Measurements from ENCODE around the gene GAL3ST2.
"Not testable (repeated sequence)": the region's sequence is repeated elsewhere in the genome, so short reads cannot be mapped to it uniquely, and the experiment has no call there.

GAL3ST2 gene

DNA sequence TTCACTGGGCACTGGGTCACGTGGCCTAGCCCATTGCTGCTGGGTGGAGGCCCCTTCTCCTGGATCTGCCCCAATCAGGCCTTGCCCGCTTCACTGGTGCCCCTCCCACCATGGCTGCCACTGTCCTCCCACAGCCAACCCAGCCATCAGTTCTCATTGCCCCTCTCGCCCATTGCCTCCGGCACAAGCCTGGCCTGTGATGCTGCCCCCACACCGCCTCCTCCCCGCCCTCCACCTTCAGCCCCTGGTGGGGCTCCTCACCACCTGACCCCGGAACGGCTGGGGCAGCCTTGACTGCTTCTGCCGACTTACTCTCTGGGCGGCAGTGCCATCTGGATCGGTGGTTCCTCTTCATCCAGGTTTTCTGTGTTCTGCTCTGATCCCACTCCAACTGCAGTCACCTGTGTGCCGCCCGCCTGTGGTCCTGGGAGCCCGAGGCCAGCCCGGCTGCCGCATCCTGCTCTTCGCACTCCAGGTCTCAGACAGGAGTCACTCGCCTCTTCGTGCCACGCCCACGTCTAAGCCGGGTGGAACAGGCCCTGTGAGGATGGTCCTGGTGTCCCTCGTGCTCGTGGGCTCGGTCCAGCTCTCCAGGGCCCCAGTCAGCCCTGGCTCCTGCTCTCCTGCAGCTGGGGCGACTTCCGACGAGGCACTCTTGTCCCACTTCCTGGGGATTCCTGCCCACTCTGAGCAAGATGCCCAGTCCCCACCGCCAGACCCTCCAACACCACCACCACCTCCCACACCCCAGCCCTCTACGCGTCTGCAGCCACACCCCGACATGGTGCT, 28.0 kb upstream of the GAL3ST2 start:
- no peak for DNase-seq

DNA sequence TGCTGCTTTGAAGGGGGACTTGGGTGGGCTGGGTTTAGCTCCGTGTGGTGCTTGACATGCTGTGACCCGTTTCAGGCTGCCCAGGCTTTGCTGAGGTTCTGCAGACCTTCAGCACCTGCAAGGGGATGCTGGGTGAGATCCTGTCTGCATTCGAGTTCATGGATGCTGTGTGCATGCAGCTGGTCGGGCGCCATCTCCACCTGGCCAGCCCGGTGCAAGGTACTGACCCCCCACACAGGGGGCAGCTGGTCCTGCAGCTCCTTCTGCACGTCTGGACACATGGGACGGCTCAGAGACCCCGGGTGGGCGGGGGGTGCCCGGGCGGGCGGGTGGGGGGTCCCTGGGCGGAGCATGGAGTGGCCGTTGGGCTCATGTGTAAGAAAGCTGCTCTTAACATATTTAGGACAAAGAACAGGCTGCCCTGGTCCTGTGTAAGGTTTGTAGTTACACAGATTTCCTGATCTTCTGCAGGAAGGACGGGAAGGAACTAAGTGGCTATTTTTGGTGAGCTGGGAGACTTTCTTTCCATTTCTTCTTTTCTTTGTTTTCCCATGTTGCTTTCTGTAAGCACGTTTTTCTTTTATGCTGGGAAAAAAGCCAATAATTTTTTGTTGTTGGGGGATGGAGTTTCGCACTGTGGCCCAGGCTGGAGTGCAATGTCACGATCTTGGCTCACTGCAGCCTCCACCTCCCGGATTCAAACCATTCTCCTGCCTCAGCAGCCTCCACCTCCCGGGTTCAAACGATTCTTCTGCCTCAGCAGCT, 26.4 kb upstream of the GAL3ST2 start:
- DNase-seq, result no peak

DNA sequence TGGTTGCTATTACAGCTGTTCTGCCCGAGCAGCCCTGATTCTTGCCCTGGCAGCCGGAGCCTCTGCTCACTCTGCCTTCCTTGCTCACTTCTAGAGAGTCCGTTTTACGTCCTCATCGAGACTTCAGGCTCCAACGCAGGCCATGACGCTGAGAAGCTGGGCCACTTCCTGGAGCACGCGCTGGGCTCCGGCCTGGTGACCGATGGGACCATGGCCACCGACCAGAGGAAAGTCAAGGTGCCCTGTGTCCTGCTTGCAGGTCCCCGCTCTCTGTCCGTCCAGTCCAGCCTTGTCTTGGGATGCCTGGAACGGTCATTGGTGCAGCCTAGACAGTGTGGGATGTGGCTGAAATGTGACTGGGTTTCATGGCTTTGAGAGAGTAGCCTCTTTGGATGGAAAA, 25.5 kb upstream of the GAL3ST2 start:
- DNase-seq, result no peak

DNA sequence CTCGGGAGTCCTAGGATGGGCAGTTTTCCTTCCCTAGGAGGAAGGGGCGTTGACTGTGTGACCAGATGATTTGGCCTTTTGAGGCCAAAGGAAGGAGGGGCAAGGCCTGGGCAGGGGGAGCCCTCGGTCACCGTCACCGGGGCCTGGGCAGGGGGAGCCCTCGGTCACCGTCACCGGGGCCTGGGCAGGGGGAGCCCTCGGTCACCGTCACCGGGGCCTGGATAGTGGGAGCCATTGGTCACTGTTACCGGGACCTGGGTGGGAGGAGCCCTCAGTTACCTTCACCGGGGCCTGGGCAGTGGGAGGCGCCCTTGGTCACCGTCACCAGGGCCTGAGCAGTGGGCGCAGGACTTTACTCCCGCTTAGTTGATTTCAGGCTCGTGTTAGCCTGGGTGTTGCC, 24.8 kb upstream of the GAL3ST2 start:
- no peak for DNase-seq

DNA sequence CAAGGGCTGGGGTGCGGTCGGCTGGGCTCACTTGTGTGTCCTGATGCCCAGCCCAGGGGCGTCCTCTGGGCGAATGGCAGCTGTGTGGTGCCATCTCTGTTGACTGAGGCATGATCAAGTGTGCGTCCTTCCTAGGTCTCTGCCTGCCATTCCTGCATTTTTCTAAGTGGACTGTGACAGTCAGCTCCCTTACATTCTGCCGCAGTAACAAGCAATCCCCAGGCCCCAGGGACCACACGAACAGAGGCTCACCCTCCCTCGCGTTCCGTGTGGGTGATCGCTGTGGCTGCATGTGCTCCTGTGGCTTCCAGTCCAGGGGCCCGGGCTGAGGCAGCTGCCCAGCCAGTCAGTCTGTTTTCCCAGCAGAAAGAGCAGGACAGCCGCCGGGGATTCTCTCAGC, 24.4 kb upstream of the GAL3ST2 start:
- no peak for DNase-seq

DNA sequence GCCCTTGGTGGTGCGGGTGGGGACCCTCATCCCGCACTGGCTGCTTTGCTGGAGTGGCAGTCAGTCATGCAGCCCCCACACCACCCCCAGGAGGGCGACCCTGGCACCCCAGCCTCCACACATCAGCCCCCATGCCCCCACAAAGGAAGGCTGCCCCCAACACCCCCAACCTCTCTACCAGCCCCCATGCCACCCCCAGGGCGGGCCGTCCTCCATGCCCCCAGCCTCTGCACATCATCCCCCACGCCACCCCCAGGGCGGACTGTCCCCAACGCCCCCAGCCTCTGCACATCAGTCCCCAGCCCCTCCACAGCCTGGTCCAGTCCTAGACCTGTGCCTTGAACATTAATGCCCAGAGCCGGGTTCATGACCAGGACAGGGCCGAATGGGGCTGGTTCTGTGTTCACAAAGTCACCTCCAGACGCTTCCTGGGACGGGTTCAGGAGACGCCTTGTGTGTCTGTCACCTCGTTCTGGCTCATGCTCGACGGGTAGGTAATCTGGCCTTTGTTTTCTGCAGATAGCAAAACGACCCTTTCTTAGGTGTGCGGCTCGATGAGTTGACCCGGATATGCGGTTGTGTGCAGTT, 23.8 kb upstream of the GAL3ST2 start:
- DNase-seq, result no peak

DNA sequence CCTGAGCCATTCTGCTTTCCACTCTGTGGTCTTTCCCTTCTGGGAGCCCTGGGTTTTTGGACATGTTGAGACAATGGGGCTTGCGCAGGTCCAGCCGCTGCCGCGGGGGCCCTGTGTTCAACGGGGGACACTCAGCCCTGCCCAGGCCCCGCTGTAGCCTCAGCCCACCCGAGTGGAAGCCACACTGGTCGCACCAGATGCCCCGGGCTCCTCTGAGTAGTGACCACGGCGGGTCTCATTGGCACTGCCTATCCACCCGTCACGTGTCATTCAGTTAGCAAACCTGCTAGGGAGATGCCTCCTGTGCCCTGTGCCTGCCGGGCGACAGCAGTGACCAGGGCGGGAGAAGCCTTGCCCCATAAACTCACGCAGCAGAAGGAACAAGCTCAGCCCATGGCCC, 23.1 kb upstream of the GAL3ST2 start:
- no peak for DNase-seq

DNA sequence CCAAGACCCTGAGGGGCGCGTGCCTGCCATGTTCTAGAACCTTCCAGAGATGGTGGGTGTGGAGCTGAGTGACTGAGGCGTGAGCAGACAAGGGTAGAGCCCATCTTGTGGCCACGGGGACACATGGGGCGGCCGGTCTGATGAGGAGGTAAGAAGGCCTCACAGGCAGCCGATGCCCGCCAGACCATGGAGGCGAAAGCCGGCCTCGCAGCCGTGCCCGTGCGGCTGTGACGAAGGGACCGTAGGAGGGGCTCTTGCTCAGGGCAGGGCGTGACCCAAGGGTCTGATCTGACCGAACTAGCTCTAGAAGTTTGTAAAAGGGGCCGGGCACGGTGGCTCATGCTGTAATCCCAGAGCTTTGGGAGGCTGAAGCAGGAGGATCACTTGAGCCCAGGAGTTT, 22.6 kb upstream of the GAL3ST2 start:
- DNase-seq, result no peak

DNA sequence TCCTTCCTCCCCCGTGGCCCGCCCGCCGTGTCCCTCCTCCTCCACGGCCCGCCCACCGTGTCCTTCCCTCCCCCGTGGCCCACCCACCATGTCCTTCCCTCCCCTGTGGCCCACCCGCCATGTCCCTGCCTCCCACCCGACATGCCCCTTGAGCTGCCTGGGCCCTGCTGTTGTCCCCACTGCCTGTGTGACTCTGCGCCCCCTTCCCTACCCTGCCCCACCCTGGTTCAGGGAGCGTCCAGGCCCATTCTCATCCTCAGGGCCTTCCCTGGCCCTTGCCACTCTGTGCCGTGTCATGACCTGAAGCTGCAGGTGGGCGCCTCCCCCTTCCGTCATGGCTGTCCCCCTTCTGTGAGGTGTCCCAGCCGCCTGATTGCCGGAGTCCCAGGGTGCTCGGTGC, 21.5 kb upstream of the GAL3ST2 start:
- DNase-seq, result no peak

DNA sequence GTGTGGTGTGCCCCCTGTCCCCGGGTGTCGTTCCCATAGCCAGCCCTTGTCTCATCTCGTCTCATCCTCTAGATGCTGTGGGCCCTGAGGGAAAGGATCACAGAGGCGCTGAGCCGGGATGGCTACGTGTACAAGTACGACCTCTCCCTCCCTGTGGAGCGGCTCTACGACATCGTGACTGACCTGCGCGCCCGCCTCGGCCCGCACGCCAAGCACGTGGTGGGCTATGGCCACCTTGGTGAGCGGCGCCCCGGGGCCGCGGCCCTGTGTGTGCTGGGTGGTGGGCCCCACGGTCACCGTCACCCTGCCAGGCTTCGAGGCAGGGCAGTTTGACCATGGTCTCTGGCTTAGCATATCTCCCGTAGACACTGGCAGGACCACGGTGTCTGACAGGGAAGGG, 20.8 kb upstream of the GAL3ST2 start:
- DNase-seq, result no peak

DNA sequence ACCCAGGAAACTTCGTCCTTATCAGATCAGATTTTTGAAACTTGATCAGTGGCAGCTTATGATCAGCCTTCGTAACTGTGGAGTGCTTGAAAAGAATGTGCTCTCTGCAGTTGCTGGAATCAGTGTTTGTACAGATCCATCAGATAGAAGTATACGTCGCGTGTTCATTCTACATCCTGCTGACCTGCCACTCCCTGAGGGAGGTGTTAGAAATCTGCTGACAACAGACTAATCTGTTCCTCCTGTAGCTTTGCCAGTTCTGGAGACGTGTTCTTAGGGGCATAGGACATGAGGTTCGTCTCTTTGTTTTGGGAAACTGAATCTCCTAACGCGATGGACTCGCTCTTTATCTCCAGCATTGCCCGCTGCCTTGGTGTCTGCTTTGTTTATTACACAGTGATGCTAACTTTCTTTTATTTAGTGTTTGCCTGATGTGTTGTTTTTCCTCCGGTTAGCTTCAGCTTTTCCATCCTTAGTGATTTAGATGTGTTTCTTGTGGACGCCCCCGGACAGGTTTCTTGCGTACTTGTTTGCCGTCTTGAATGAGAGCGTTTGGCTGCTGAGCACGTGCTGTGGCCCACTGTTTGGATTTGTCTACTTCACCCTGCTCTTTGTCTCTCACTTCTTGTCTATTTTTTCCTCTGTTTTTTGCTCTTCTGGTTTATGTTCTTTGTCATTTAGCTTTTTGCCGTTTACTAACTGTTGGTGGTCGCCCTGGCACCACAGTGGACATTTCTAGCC, 17.4 kb upstream of the GAL3ST2 start:
- no peak for DNase-seq

DNA sequence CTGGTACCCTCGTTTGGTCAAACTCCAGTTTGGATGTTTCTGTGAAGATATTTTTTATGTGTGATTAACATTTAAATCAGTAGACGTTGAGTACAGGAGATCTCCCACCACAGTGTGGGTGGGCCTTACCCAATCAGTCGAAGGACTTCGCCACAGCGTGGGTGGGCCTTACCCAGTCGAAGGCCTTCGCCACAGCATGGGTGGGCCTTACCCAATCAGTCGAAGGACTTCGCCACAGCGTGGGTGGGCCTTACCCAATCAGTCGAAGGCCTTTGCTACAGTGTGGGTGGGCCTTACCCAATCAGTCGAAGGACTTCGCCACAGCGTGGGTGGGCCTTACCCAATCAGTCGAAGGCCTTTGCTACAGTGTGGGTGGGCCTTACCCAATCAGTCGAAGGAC, 16.7 kb upstream of the GAL3ST2 start:
- DNase-seq, result not testable (repeated sequence)

DNA sequence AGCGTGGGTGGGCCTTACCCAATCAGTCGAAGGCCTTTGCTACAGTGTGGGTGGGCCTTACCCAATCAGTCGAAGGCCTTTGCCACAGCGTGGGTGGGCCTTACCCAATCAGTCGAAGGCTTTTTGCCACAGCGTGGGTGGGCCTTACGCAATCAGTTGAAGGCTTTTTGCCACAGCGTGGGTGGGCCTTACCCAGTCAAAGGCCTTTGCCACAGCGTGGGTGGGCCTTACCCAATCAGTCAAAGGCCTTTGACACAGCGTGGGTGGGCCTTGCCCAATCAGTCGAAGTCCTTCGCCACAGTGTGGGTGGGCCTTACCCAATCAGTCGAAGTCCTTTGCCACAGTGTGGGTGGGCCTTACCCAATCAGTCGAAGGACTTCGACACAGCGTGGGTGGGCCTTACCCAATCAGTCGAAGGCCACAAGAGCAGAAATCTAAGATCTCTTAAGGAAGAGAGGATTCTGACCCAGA, 16.3 kb upstream of the GAL3ST2 start:
- DNase-seq, result no peak

DNA sequence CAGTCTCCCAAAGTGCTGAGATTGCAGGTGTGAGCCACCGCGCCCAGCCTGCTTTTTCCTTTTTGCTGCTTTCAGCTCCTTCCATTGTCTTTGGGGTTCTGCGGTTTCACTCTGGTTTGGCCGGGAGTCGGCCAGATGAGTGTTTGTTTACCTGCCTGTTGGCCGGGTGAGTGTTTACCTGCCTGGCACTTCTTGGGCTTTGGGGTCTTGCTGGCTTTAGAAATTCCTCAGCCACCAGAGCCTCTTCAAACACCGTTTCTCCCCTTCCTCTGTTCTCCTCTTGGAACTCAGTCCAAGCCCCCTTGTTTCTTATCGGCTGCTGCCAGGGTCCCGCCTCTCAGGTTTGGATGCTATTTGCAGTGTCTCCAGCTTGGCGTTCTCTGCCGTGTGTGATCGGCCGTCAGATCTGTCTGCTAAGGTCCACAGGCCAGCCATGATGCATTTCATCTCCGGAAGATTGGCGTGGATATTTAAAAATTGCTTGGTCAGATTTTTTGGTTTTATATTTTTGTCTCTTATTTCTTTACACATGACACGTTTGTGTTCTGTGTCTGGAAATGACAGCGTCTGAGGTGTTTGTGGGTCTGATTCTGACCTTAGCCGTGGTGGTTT, 14.2 kb upstream of the GAL3ST2 start:
- DNase-seq, result no peak

DNA sequence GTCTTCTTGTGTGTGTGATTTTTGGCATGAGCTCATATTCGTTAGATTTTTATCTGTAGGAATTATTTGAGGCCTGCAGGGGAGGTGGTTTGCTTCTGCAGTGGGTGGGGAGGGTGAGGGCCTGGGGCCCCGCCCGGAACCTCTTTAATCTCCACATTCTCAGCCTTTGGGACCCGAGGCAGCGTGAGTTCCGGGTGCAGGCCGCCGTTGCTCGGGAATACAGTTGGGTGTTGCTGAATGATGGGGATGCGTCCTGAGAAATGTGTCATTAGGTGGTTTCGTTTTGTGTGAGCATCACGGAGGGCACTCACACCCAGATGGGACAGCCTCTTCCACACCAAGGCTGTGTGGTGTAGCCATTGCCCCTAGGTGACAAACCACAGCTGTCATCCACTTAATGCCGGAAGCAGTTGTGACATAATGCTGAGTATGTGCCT, 13.7 kb upstream of the GAL3ST2 start:
- no peak for DNase-seq

DNA sequence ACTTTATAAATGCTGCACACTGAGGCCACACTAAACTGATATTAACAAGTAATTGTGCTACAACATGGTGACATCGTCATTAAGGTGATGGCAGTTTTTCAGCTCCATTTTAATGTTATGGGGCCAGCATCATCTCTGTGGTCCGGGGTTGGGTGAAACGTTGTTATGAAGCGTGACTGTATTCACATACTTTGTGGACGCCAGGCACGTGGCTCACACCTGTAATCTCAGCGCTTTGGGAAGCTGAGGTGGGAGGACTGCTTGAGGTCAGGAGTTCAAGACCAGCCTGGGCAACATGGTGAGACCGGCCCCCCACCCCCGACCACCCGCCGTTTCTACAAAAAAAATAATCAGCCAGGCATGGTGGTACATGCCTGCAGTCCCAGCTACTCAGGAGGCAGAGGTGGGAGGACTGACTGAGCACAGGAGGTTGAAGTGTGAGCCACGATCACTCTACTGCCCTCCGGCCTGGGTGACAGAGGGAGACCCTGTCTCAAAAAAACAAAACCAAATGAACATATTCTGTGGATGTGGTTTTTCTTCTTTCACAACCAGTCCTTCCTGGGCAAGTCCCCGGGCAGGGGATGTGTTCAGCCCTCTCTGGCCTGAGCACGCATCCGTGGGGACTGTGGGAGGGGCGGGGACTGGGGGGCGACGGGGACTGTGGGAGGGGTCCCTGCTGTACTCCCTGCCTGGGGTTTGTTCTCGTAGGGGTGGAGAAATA, 12.9 kb upstream of the GAL3ST2 start:
- no peak for DNase-seq

DNA sequence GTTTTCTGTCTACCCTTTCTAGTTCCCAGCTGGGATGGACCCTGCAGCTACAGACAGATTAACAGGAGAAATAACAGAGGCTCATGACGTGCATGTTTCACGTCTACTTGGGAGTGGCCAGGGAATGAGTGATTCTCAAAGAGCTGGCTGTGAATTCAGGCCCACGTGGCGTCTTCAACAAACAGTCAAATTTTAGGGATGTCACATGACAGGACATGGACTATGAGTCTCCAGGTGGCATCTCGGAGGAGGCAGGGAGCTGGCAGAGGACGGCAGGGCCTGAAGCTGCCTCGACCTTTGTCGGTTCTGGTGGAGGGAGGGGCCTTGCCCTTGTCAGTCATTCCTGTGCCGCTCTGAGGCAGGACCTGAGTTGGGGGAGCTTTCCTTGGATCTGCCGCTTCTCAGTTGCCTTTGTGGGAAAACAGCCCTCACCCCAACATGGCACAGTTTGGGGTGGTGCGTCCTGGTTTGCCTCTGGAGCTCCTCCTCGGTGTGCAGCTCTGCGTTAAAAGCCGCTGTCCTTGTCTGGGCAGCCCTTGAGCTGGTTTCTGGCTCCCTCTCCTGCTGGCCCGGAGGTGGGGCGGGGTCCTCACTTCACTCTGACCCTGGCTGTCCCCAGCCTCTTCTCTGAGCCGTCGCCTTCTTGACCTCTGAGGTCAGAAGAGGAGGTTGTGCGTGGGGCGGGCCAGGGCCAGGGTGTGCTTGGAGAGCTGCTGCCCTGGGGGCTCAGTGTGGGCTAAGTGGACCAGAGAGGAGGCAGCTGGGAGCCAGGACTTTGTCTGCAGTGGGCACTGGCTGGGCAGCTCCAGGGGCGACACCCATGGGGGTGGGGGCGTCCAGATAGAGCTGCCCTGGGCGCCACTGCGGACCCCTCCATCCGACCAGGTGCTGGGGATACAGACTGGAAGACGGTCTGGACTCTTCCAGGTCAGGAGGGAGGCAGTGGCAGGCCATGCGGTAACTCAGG, 12.1 kb upstream of the GAL3ST2 start:
- DNase-seq, result no peak

DNA sequence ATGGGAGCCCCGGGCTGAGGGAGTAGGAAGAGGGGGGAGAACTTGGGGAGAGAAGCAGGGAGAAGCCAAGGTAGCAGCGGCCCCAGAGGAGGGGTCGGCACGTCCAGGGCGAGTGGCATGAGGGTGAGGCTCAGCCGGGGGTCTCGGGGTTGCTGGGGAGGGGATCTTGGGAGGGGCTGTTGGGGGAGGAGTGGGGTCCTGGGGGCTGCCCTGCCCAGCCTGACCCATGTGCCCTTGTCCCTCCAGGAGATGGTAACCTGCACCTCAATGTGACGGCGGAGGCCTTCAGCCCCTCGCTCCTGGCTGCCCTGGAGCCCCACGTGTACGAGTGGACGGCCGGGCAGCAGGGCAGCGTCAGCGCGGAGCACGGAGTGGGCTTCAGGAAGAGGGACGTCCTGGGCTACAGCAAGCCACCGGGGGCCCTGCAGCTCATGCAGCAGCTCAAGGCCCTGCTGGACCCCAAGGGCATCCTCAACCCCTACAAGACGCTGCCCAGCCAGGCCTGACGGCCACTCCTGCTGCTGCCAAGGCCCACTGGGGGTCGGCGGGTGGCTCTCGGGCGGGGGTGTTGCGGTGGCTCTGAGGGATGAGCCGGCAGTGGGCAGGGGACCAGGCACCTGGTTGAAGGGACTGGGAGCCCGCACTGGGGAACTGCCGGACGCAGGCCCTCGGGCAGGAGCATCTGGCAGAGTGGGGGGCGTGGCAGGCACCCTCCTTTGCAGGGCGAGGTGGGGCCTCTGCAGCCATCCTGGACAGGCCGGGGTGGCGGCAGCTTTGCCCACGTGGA, 9.0 kb upstream of the GAL3ST2 start:
- no peak for DNase-seq

DNA sequence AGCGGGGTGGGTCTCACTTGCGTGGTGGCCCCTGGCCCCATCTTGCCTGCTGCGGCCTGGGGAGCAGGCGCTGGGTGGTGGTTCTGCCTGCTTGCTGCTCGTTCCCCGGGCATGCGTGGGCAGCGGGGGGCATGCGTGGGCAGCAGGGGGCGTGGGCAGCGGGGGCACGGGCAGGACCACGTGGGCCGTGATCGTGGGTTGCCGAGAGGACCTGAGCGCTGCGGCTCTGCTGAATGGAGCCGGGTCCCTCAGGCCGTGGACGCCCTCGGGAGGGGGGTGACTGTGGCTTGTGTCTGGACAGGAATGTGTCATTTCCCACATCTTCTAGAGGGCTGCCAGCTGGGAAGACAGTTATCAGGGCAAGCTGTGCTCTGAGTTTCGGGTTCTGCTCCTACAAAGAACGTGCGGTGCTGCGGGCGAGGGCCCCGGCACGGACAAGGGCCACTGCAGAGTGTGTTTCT, 8.3 kb upstream of the GAL3ST2 start:
- no peak for DNase-seq

DNA sequence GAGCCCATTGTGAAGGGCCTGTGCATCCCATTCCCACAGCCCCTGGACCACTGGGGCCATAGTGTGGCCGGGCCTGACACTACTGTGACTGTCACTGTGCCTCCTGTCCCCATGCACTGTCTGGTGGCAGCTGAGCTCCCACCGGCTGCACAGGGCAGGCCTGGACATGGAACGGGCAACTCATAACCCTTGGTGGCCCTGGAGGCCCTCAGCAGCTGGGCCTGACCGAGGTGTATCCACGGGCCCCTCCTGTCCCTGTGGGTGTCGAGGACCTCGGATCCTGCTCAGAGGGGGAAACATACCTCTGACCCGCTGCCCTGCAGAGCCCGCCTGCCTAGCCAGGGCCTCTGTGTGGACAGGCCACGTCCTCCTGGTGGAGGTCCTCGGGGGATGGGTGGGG, 7.8 kb upstream of the GAL3ST2 start:
- DNase-seq, result no peak

Measured in NCI-H2227 treated with DMSO at 0.1 percent for 48 hours (cell line).